ENCODE data around the gene PCGF1.
A peak's percentile ranks its signal among the peaks of the same experiment; 100 is the strongest.
"Not testable (repeated sequence)": the region's sequence is repeated elsewhere in the genome, so short reads cannot be mapped to it uniquely, and the experiment has no call there.

The PCGF1 gene

GRCh38 chr2:74499267-74499939, 8.1 kb downstream of the PCGF1 start, which contains the start of gene LBX2:
Gene LBX2, minus strand, starts transcription at chr2:74499603. Its CDS starts 66 bp downstream, at chr2:74499537.
- no peak for DNase-seq (ENCODE audit: low spot score)

DNA sequence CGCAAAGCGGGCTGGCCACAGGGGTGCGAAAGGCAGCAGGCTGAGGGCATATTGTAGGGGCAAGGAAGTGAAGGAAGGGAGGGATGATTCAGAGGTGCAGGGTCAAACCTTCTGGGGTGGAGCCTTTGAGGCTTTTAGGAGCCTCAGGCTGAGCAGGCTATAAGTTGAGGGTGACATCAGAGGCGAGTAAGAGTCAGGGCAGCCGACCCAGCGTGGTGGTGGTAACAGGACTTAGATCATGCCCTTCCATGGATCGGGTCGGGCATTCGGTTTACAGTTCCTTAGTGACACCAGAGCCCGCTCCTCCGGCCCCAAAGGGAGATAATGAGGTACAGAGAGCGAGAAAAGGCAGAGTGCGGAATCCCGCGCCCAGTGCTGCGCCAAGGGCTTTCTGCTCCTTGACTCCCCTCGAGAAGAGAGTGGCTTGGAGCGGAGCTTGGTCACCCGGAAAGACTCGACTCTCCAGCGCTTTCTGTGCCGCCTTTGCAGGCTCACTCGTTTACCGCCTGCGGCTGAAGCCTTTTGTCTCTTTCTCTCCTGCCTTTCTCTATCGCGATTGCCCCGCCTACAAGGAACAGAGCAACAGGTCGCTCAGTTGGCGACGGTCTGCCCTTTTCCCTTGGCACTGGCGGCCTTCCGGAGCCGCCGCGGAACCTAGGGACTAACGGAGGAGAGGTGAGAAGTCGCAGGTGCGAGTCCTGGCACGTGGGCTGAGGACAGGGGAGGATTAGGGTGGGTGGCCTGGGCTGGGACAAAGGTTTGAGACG, 8.8 kb downstream of the PCGF1 start:
- peak; percentile 57 for DNase-seq (ENCODE audit: low spot score)

GRCh38 chr2:74497777-74498499, 9.6 kb downstream of the PCGF1 start:
- DNase-seq (ENCODE audit: low spot score) = no peak

DNA sequence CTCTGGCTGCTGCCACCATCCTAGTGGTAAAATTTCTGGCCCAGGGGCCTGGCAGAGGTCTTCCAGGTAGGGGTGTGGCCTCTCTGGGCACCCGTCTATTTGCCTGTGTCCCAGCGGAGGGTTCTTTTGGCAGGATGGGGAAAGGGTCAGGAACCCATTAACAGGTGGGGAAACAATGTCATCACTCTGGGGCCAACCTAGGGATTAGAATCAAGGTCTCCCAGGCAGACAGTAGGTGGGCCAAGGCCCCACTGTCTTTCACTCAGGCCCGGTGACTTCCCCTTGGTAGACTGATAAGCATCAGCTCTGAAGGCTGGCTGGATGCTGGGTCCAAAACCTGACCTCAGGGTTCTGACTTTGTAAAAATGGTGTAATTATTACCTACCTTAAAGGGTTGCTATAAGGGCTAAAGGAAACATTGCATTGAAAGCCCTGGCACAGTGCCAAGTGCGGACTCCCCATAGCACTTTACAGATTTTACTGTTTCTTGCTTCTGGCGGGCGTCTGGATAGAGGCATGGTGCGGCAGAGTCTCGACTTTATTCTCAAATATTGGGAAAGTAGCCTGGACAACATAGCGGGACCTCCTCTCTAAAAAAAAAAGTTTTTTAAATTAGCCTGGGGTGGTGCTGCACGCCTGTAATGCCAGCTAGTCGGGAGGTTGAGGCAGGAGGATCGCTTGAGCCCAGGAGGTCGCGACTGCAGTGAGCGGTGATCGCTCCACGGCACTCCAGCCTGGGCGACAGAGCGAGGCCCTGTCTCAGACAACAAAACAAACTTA, 10.3 kb downstream of the PCGF1 start:
- DNase-seq (ENCODE audit: low spot score) = no peak

DNA sequence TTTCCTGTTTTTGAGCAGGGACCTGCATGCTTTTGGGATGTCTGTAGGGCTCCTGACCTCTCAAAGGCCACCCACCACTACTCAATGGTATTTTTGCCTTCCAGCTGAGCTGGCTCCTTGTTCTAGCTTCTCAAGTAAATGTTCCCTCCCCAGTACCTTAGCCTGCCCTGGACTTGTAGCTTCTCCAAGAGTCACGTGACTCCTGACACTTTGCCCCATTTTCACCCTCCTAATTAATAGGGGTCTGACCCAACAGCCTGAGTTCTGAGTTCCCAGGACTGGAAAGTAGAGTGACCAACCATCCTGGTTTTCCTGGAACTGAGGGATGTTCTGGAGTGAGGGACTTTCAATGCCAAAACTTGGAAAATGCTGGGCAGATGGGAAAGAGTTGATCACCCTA, 12.1 kb downstream of the PCGF1 start:
- DNase-seq (ENCODE audit: low spot score) = no peak

DNA sequence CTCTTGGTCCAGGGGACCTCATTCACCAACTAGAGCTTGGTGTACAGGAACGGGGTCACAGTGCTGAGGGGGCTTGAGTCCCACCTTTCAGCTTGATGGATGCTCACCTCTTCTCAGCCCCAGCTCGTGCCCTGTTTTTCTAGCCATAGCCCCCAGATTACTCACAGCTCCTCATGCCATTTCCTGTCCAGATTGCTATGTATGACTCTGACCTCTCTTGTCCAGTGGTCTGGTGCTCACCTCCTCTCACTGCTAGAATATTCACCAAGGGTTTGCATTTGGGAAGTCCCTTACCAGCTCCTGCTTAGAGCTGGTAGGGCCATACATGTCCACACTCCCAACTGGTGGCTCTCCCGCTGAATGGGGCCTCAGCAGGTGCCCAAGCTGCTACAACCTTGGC, 13.9 kb downstream of the PCGF1 start:
- no peak for DNase-seq (ENCODE audit: low spot score)

GRCh38 chr2:74491648-74492544, 15.6 kb downstream of the PCGF1 start:
- no peak for DNase-seq (ENCODE audit: low spot score)

DNA sequence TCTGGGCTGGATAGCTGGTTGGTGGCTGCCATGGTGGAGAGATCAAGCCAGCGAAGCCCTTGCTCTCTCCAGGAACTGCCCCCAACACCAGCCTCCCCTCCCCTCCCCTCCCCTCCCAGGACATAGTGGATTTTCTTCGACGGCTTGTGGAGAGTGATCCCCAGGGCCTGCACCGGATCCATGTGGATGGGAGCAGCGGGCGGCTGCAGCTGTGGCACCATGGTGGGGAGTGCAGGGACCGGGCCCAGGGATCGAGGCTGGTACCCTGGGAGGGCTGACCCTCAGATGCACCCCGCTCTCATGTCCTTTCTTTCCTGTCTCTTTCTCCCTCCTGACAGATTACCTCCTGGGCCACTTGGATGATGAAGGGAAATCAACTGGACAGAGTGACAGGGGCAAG, 17.6 kb downstream of the PCGF1 start:
- DNase-seq (ENCODE audit: low spot score) = no peak

DNA sequence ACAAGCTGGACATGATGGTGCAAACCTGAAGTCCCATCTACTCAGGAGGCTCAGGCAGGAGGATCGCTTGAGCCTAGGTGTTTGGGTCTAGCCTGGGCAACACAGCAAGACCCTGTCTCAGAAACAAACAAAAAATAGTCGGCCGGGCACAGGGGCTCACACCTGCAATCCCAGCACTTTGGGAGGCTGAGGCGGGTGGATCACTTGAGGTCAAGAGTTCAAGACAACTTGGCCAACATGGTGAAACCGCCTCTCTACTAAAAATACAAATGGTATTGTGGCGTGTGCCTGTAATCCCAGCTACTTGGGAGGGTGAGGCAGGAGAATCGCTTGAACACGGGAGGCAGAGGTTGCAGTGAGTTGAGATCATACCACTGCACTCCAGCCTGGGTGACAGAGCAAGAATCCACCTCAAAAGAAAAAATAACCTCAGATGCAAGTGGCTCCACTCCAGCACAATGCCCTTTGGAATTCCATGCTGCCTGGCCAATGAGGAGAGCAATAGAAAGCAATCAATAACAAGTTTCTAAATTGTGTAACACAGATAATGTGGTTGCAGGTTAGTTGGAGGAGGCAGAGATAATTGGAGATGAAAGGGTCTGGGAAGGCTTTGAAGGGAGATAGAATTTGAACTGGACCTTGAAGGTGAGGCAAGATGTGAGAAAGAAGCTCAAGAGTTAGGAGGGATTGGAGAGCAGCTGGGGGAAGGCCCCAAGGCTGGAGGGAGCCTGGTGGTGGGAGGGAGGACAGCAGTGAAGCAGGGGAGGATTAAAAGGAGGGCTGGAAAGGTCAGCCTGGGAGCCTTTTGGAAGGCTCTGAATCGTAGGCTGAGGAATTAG, 18.6 kb downstream of the PCGF1 start:
- DNase-seq (ENCODE audit: low spot score) = no peak

- DNase-seq (ENCODE audit: low spot score) = no peak
Measured at GRCh38 chr2:74486141-74486540, 21.4 kb downstream of the PCGF1 start.

- DNase-seq (ENCODE audit: low spot score) = not testable (repeated sequence)
Measured at GRCh38 chr2:74483675-74484164, 23.8 kb downstream of the PCGF1 start.

GRCh38 chr2:74482801-74483674, 24.5 kb downstream of the PCGF1 start, which contains the start of the genes CCDC142 and TTC31:
Gene CCDC142, minus strand, starts transcription at chr2:74482998. Its CDS starts 161 bp downstream, at chr2:74482837.
Gene TTC31, plus strand, starts transcription at chr2:74483081. Its CDS starts 15 bp downstream, at chr2:74483096.
- DNase-seq (ENCODE audit: low spot score) = peak; percentile 98

GRCh38 chr2:74481961-74482800, 25.3 kb downstream of the PCGF1 start:
- peak; percentile 69 for DNase-seq (ENCODE audit: low spot score)

GRCh38 chr2:74481431-74481830, 26.1 kb downstream of the PCGF1 start:
- no peak for DNase-seq (ENCODE audit: low spot score)

DNA sequence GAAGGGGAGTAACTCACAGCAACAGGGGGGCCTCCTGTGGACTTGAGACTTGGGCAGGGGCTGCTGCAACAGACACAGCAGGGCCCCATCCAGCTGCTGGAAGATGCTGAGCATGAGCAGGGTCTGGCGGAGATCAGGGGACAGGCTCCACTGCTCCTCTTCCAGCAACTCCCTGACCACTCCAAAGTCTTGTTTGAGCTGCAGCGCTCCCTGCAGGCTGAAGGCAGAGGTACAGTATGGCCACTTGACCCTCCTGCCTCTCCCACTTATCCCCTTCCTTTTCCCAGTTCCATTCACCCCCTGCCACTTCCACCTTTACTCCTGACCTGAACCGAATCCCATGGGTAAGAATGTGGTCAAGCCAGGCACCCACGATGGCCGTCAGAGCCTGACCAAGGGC, 32.6 kb downstream of the PCGF1 start:
- DNase-seq (ENCODE audit: low spot score) = no peak

DNA sequence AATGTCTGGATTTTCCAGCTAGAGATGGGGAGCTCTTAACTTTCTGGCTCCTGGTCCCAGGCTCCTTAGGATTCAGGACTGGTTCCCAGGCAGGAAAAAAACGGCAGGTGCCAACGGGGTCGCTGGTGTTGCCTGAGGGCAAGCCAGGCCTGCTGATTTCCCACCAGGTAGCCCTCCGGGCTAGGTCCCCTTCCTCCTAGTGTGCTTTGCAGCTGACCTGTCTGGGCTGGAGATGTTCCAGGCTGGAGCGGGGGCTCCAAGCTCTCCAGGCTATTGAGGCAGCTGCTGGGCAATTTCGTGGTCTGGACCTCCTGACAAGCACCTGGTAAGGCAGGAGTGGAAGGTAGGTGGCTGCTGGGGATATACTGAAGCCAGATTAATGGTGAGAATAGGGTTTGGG, 33.0 kb downstream of the PCGF1 start:
- DNase-seq (ENCODE audit: low spot score) = no peak

DNA sequence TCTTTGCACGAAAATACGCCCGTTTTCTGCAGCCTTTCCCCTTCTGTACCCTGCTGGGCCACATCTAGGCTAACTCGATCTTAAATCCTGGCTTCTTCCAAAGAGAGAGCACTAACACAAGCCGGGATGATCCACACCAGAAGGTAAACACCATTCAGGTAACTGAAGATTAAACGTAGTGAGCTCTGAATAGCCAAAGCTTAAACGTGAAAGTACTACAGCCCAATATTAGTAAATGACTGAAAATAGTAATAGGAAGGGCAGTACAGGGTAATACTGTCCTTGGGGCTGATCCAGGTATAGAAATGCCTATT, 34.6 kb downstream of the PCGF1 start:
- no peak for DNase-seq (ENCODE audit: low spot score)
